H7 (cell line): ENCODE data around the gene MTNR1B. TPM values are rescaled to one million over a fixed set of nuclear protein-coding genes. Genes with fewer than 3 reads are reported as not detected.
A peak's percentile ranks its signal among the peaks of the same experiment; 100 is the strongest.

Experiments used
- DNase-seq: peaks from one replicate; pipeline ENCODE4 v3.0.0; 2012
- H3K27me3 ChIP-seq: 2 replicates; pipeline ENCODE4 v1.6.0; 2011; ENCODE audit warnings: mild to moderate bottlenecking, low read length; ENCODE audit not compliant: control insufficient read depth, insufficient read depth
- H3K36me3 ChIP-seq: replicated peaks from 2 replicates; pipeline ENCODE4 v1.5.1; 2011; ENCODE audit warnings: low read length; ENCODE audit not compliant: control insufficient read depth, insufficient read depth
- H3K4me3 ChIP-seq: 2 replicates; pipeline ENCODE4 v1.5.1; 2011; ENCODE audit warnings: low read depth, mild to moderate bottlenecking, control low read depth, low read length, moderate library complexity; ENCODE audit not compliant: insufficient read depth
- total RNA-seq: library from RNA; depleted of rRNA; stranded (reverse); fragments of >200 nt; shearing (Covaris generic); gene quantifications from 2 replicates; pipeline ENCODE4 v1.2.3, GENCODE V29; 2014

Gene MTNR1B
- total RNA-seq, 1 experiment from 2014 or later: not detected

- DNase-seq: no peak
- Histone ChIP-seq H3K4me3 (no peak overlapping the region), H3K27me3 (peaks cover 12% of the 10 kb centered on the region), H3K36me3 (no peaks in the 10 kb centered on the region)
Observed at GRCh38 chr11:92964471-92964870, 5.0 kb upstream of the MTNR1B start.

- Histone ChIP-seq H3K36me3 (no peaks in the 10 kb centered on the region), H3K27me3 (peaks cover 20% of the 10 kb centered on the region), H3K4me3 (no peak overlapping the region)
- no peak for DNase-seq
Observed at GRCh38 chr11:92965196-92965595, 4.3 kb upstream of the MTNR1B start.

- H3K36me3 ChIP-seq: no peaks in the 10 kb centered on the region
- DNase-seq: no peak
- H3K27me3 ChIP-seq: peaks cover 21% of the 10 kb centered on the region
- no peak overlapping the region for H3K4me3 ChIP-seq
Observed at GRCh38 chr11:92967178-92967577, 2.3 kb upstream of the MTNR1B start.

- peaks cover 21% of the 10 kb centered on the region for H3K27me3 ChIP-seq
- no peak overlapping the region for H3K4me3 ChIP-seq
- no peak for DNase-seq
- H3K36me3 ChIP-seq: no peaks in the 10 kb centered on the region
Observed at GRCh38 chr11:92967867-92968266, 1.6 kb upstream of the MTNR1B start.

- DNase-seq: no peak
- no peaks in the 10 kb centered on the region for H3K36me3 ChIP-seq
- peak overlapping the region; percentile 33 for H3K4me3 ChIP-seq
- peaks cover 21% of the 10 kb centered on the region for H3K27me3 ChIP-seq
Observed at GRCh38 chr11:92969293-92969633, 188 bp upstream of the MTNR1B start.

GRCh38 chr11:92972248-92972647, 2.8 kb downstream of the MTNR1B start:
- H3K27me3 ChIP-seq: peaks cover 20% of the 10 kb centered on the region

GRCh38 chr11:92975285-92975684, 5.8 kb downstream of the MTNR1B start:
- DNase-seq: no peak
- Histone ChIP-seq H3K36me3 (no peaks in the 10 kb centered on the region), H3K27me3 (peaks cover under 1% of the 10 kb centered on the region; the same call in 1 of the 2 replicates), H3K4me3 (no peak overlapping the region)

More at GRCh38 chr11:92972248-92972647, 2.8 kb downstream of the MTNR1B start:
- Histone ChIP-seq H3K4me3 (no peak overlapping the region), H3K36me3 (no peaks in the 10 kb centered on the region)
- DNase-seq: no peak

- no peak for DNase-seq
- H3K36me3 ChIP-seq: no peaks in the 10 kb centered on the region
- H3K27me3 ChIP-seq: no peaks in the 10 kb centered on the region
- no peak overlapping the region for H3K4me3 ChIP-seq
Observed at GRCh38 chr11:92976681-92977080, 7.2 kb downstream of the MTNR1B start.

GRCh38 chr11:92977401-92977800, 8.0 kb downstream of the MTNR1B start:
- Histone ChIP-seq H3K4me3 (no peak overlapping the region), H3K27me3 (no peaks in the 10 kb centered on the region), H3K36me3 (no peaks in the 10 kb centered on the region)
- DNase-seq: no peak

- Histone ChIP-seq H3K36me3 (no peaks in the 10 kb centered on the region), H3K4me3 (no peak overlapping the region), H3K27me3 (no peaks in the 10 kb centered on the region)
- no peak for DNase-seq
Observed at GRCh38 chr11:92978271-92979111, 9.0 kb downstream of the MTNR1B start.

GRCh38 chr11:92979176-92979575, 9.7 kb downstream of the MTNR1B start:
- DNase-seq: no peak
- H3K36me3 ChIP-seq: no peaks in the 10 kb centered on the region
- no peaks in the 10 kb centered on the region for H3K27me3 ChIP-seq
- no peak overlapping the region for H3K4me3 ChIP-seq

- H3K27me3 ChIP-seq: no peaks in the 10 kb centered on the region
- H3K4me3 ChIP-seq: no peak overlapping the region
- DNase-seq: no peak
Observed at GRCh38 chr11:92980312-92980711, 10.9 kb downstream of the MTNR1B start.

GRCh38 chr11:92981508-92982043, 12.1 kb downstream of the MTNR1B start:
- Histone ChIP-seq H3K36me3 (no peaks in the 10 kb centered on the region), H3K27me3 (no peaks in the 10 kb centered on the region), H3K4me3 (no peak overlapping the region)
- DNase-seq: no peak

More at GRCh38 chr11:92980312-92980711, 10.9 kb downstream of the MTNR1B start:
- no peaks in the 10 kb centered on the region for H3K36me3 ChIP-seq

- Histone ChIP-seq H3K36me3 (no peaks in the 10 kb centered on the region), H3K4me3 (no peak overlapping the region)
- DNase-seq: no peak
Observed at GRCh38 chr11:92986585-92986984, 17.1 kb downstream of the MTNR1B start.

GRCh38 chr11:92993004-92993403, 23.6 kb downstream of the MTNR1B start:
- H3K4me3 ChIP-seq: no peak overlapping the region
- no peaks in the 10 kb centered on the region for H3K36me3 ChIP-seq
- no peak for DNase-seq
- H3K27me3 ChIP-seq: no peaks in the 10 kb centered on the region

More at GRCh38 chr11:92986585-92986984, 17.1 kb downstream of the MTNR1B start:
- H3K27me3 ChIP-seq: no peaks in the 10 kb centered on the region
